Neural progenitor cell (in vitro differentiated cells): ENCODE data around the gene ARID5B.

Source experiments
- CTCF ChIP-seq: fragments of 200-600 bp; sonication (generic); IDR thresholded peaks from 2 replicates; pipeline ENCODE4 v1.5.1; 2017; ENCODE audit warnings: antibody characterized with exemption, mild to moderate bottlenecking
- EZH2 ChIP-seq: fragments of 200-600 bp; sonication (generic); IDR thresholded peaks from 2 replicates; pipeline ENCODE4 v1.6.1; 2017; ENCODE audit warnings: antibody characterized with exemption, mild to moderate bottlenecking, moderate library complexity
- EZH2phosphoT487 ChIP-seq: fragments of 200-600 bp; sonication (generic); IDR thresholded peaks from 2 replicates; pipeline ENCODE4 v1.6.1; 2017; ENCODE audit warnings: antibody characterized with exemption

GRCh38 chr10:61906562-61906901 is 5.0 kb downstream of the ARID5B start:
- TF ChIP-seq CTCF (no peak), EZH2 (no peak), EZH2phosphoT487 (no peak)
